CD4-positive, alpha-beta T cell treated with Interleukin-21 for 1 hour (primary cell): ENCODE measurements around the gene RNLS.

Experiments
- DNase-seq: peaks from one replicate; pipeline ENCODE4 v3.0.0-alpha.2; 2020

The RNLS gene

GRCh38 chr10:88473989-88474883 lies 108.9 kb downstream of the RNLS start:
- DNase-seq, result no peak

GRCh38 chr10:88472540-88472939 lies 110.6 kb downstream of the RNLS start:
- no peak for DNase-seq

GRCh38 chr10:88471899-88472298 lies 111.2 kb downstream of the RNLS start:
- DNase-seq, result no peak

- no peak for DNase-seq
These were observed 115.2 kb downstream of the RNLS start for GRCh38 chr10:88467835-88468485.

- no peak for DNase-seq
These were observed 116.3 kb downstream of the RNLS start for GRCh38 chr10:88466786-88467185.

- no peak for DNase-seq
These were observed 117.4 kb downstream of the RNLS start for GRCh38 chr10:88465765-88466164.

GRCh38 chr10:88463811-88464210 lies 119.3 kb downstream of the RNLS start:
- no peak for DNase-seq

GRCh38 chr10:88461426-88461825 lies 121.7 kb downstream of the RNLS start:
- no peak for DNase-seq

- DNase-seq, result no peak
These were observed 123.6 kb downstream of the RNLS start for GRCh38 chr10:88459530-88459929.

- DNase-seq, result no peak
These were observed 124.9 kb downstream of the RNLS start for GRCh38 chr10:88458209-88458608.

GRCh38 chr10:88457660-88458059 lies 125.5 kb downstream of the RNLS start:
- DNase-seq, result peak; percentile 8

- no peak for DNase-seq
These were observed 126.4 kb downstream of the RNLS start for GRCh38 chr10:88456730-88457129.

- DNase-seq, result no peak
These were observed 127.3 kb downstream of the RNLS start for GRCh38 chr10:88455831-88456230.

GRCh38 chr10:88450201-88450600 lies 132.9 kb downstream of the RNLS start:
- no peak for DNase-seq

GRCh38 chr10:88442716-88443115 lies 140.4 kb downstream of the RNLS start:
- DNase-seq, result no peak

- no peak for DNase-seq
These were observed 142.6 kb downstream of the RNLS start for GRCh38 chr10:88440541-88440940.

GRCh38 chr10:88439932-88440331 lies 143.2 kb downstream of the RNLS start:
- no peak for DNase-seq

GRCh38 chr10:88437411-88437810 lies 145.7 kb downstream of the RNLS start:
- no peak for DNase-seq

- no peak for DNase-seq
These were observed 149.4 kb downstream of the RNLS start for GRCh38 chr10:88433565-88434186.

- DNase-seq, result no peak
These were observed 152.0 kb downstream of the RNLS start for GRCh38 chr10:88431103-88431502.

- no peak for DNase-seq
These were observed 154.1 kb downstream of the RNLS start for GRCh38 chr10:88428976-88429375.

GRCh38 chr10:88428442-88428841 lies 154.7 kb downstream of the RNLS start:
- DNase-seq, result no peak

GRCh38 chr10:88427024-88427423 lies 156.1 kb downstream of the RNLS start:
- no peak for DNase-seq

- DNase-seq, result no peak
These were observed 158.2 kb downstream of the RNLS start for GRCh38 chr10:88424881-88425280.
